A549 (cell line): ENCODE measurements around the gene MAP3K4. TPM values are rescaled to one million over a fixed set of nuclear protein-coding genes. Genes with fewer than 3 reads are reported as not detected.

ENCODE experiments used
- ATAC-seq, 2 experiments: fragments of 200-7000 bp in 1 of 2; fragments of >200 bp in 1 of 2; cut with Nextera tagmentation in 1 of 2; cut with Tn5 transposase in 1 of 2; 3 replicates each; pipeline versions ENCODE4 v1.8.0 to v1.9.1; 2018 to 2020; ENCODE audit warnings: mild to moderate bottlenecking in 1 of 2, moderate library complexity in 1 of 2
- CTCF ChIA-PET: fragments of 300-600 bp; sonication (Branson Sonifier 250); formaldehyde crosslinking; extraction: SDS; loops from one replicate; lab custom pipeline; 2021; ENCODE audit warnings: antibody characterized with exemption, inconsistent platforms; lab: Yijun Ruan, JAX
- POLR2A ChIA-PET: fragments of 350-600 bp; formaldehyde crosslinking; extraction: SDS; loops from one replicate; lab custom pipeline; 2021; ENCODE audit warnings: antibody characterized with exemption, inconsistent platforms; lab: Yijun Ruan, JAX
- DNase-seq, 2 experiments: peaks; one replicate each; pipeline versions ENCODE4 v3.0.0 to v3.0.0-alpha.2; 2011 to 2016; ENCODE audit warnings: low read depth in 1 of 2, low spot score in 1 of 2
- FAIRE-seq: peaks from 2 replicates; lab custom pipeline; 2011; peaks lifted over from hg19 to GRCh38; lab: Jason Lieb, UNC
- H3K27ac ChIP-seq, 2 experiments: fragments of >200 bp; sonication (Bioruptor Twin); formaldehyde crosslinking; 3 replicates each; pipeline ENCODE4 v1.5.1; 2016 to 2017
- H3K4me1 ChIP-seq: fragments of >200 bp; sonication (Bioruptor Twin); formaldehyde crosslinking; 3 replicates; pipeline ENCODE4 v1.6.1; 2016
- H3K4me2 ChIP-seq: fragments of >200 bp; sonication (Bioruptor Twin); formaldehyde crosslinking; 3 replicates; pipeline ENCODE4 v1.6.1; 2016
- H3K4me3 ChIP-seq: fragments of >200 bp; sonication (Bioruptor Twin); formaldehyde crosslinking; 3 replicates; pipeline ENCODE4 v1.5.1; 2016
- H3K9me3 ChIP-seq: fragments of >200 bp; sonication (Bioruptor Twin); formaldehyde crosslinking; 3 replicates; pipeline ENCODE4 v1.6.1; 2016
- BCL3 ChIP-seq: fragments of >200 bp; sonication (Bioruptor Twin); formaldehyde crosslinking; IDR thresholded peaks from 3 replicates; pipeline ENCODE4 v1.6.1; 2016
- BHLHE40 ChIP-seq: IDR thresholded peaks from 2 replicates; pipeline ENCODE4 v1.6.1; 2012; ENCODE audit warnings: low read depth, low read length, inconsistent platforms
- CTCF ChIP-seq: fragments of >200 bp; sonication (Bioruptor Twin); formaldehyde crosslinking; IDR thresholded peaks from 3 replicates; pipeline ENCODE4 v1.5.1; 2016
- E2F6 ChIP-seq: IDR thresholded peaks from 2 replicates; pipeline ENCODE4 v1.6.1; 2012; ENCODE audit warnings: low read depth, borderline replicate concordance
- EP300 ChIP-seq, 2 experiments: fragments of >200 bp; sonication (Bioruptor Twin); formaldehyde crosslinking; IDR thresholded peaks; 2 replicates in 1 of 2; 3 replicates in 1 of 2; pipeline ENCODE4 v1.6.1; 2016 to 2017
- FOSL2 ChIP-seq, 2 experiments: fragments of 450-650 bp in 1 of 2; fragments of >200 bp in 1 of 2; sonication (Bioruptor Twin) in 1 of 2; formaldehyde crosslinking; IDR thresholded peaks; 2 replicates each; pipeline versions ENCODE4 v1.5.0 to v1.6.1; 2016 to 2020; ENCODE audit warnings: mild to moderate bottlenecking in 1 of 2, moderate library complexity in 1 of 2
- FOXS1 ChIP-seq: fragments of 250-450 bp; sonication (Bioruptor Pico); IDR thresholded peaks from 2 replicates; pipeline ENCODE4 v1.5.0; 2020; ENCODE audit warnings: mild to moderate bottlenecking, moderate library complexity
- GATA3 ChIP-seq: IDR thresholded peaks from 2 replicates; pipeline ENCODE4 v1.6.1; 2012; ENCODE audit warnings: borderline replicate concordance
- HEYL ChIP-seq: fragments of 250-450 bp; sonication (Bioruptor Pico); IDR thresholded peaks from 2 replicates; pipeline ENCODE4 v1.8.0; 2021; ENCODE audit warnings: mild to moderate bottlenecking, moderate library complexity
- HMGXB4 ChIP-seq: fragments of 250-450 bp; sonication (Bioruptor Pico); IDR thresholded peaks from 2 replicates; pipeline ENCODE4 v1.5.0; 2021; ENCODE audit warnings: mild to moderate bottlenecking, moderate library complexity, borderline replicate concordance
- JUN ChIP-seq, 2 experiments: fragments of >200 bp; sonication (Bioruptor Twin); formaldehyde crosslinking; IDR thresholded peaks; 2 replicates in 1 of 2; 3 replicates in 1 of 2; pipeline ENCODE4 v1.6.1; 2016 to 2017
- JUNB ChIP-seq: fragments of >200 bp; sonication (Bioruptor Twin); formaldehyde crosslinking; IDR thresholded peaks from 2 replicates; pipeline ENCODE4 v1.6.1; 2016
- KDM1A ChIP-seq: fragments of 200-600 bp; sonication (generic); IDR thresholded peaks from 2 replicates; pipeline ENCODE4 v1.6.1; 2016; ENCODE audit warnings: low read depth, mild to moderate bottlenecking
- MAZ ChIP-seq: fragments of 150-350 bp; IDR thresholded peaks from 2 replicates; pipeline ENCODE4 v1.6.1; 2014; ENCODE audit warnings: antibody characterized with exemption, low read depth, low read length, borderline replicate concordance
- NFE2L2 ChIP-seq: fragments of 150-350 bp; conservative IDR thresholded peaks from 2 replicates; pipeline ENCODE4 v1.6.1; 2014; ENCODE audit warnings: low read length
- NR3C1 ChIP-seq: fragments of >200 bp; sonication (Bioruptor Twin); formaldehyde crosslinking; IDR thresholded peaks from 3 replicates; pipeline ENCODE4 v1.6.1; 2017
- PHF8 ChIP-seq: fragments of 200-600 bp; sonication (generic); IDR thresholded peaks from 2 replicates; pipeline ENCODE4 v1.6.1; 2016; ENCODE audit warnings: low read depth, mild to moderate bottlenecking, antibody characterized with exemption, moderate library complexity, borderline replicate concordance
- POLR2A ChIP-seq: IDR thresholded peaks from 2 replicates; pipeline ENCODE4 v1.6.1; 2012; ENCODE audit warnings: mild to moderate bottlenecking, low read length
- RAD21 ChIP-seq, 2 experiments: fragments of >200 bp in 1 of 2; sonication (Bioruptor Twin) in 1 of 2; formaldehyde crosslinking in 1 of 2; IDR thresholded peaks in 1 of 2; conservative IDR thresholded peaks in 1 of 2; 2 replicates in 1 of 2; 3 replicates in 1 of 2; pipeline ENCODE4 v1.6.1; 2012 to 2018; ENCODE audit warnings: inconsistent platforms in 1 of 2
- RARB ChIP-seq: fragments of 250-450 bp; sonication (Bioruptor Pico); IDR thresholded peaks from 2 replicates; pipeline ENCODE4 v1.8.0; 2021; ENCODE audit warnings: mild to moderate bottlenecking, moderate library complexity
- RCOR1 ChIP-seq: fragments of 150-350 bp; IDR thresholded peaks from 2 replicates; pipeline ENCODE4 v1.6.1; 2014; ENCODE audit warnings: antibody characterized with exemption, low read length, low read depth
- RNF2 ChIP-seq: fragments of 200-600 bp; sonication (generic); IDR thresholded peaks from 2 replicates; pipeline ENCODE4 v1.6.1; 2016; ENCODE audit warnings: low read depth, mild to moderate bottlenecking, antibody characterized with exemption, moderate library complexity, borderline replicate concordance
- SMC3 ChIP-seq: fragments of >200 bp; sonication (Bioruptor Twin); formaldehyde crosslinking; IDR thresholded peaks from 3 replicates; pipeline ENCODE4 v1.6.1; 2018; ENCODE audit warnings: inconsistent platforms
- ZC3H11A ChIP-seq: fragments of 450-650 bp; IDR thresholded peaks from 2 replicates; pipeline ENCODE4 v1.6.1; 2014; ENCODE audit warnings: antibody characterized with exemption, mild to moderate bottlenecking
- whole genome bisulfite sequencing: methylation state at CpG from one replicate; pipeline ENCODE4 v1.1.6; 2017; ENCODE audit errors: missing lambda C conversion rate; 5-methylcytosine and 5-hydroxymethylcytosine counted together
- polyA plus RNA-seq, 4 experiments: library from polyadenylated mRNA; depleted of rRNA in 3 of 4; stranded (reverse); fragments of >200 nt; fragmentation: RNase III in 1 of 4; extraction: RNeasy Plus Mini Kit Qiagen cat#74134 plus additional on column Dnase treatment in 1 of 4; gene quantifications; 2 replicates in 3 of 4; 3 replicates in 1 of 4; pipeline ENCODE4 v1.2.3, GENCODE V29; 2011 to 2017

MAP3K4 gene
- polyA plus RNA-seq, 2 of the 4 experiments (the other 2 are of a cell fraction): 7.3 to 13.4 TPM

- Histone ChIP-seq H3K4me1 (no peaks in the 10 kb centered on the region), H3K4me2 (no peak overlapping the region), H3K4me3 (no peak overlapping the region)
- ChIA-PET POLR2A (no interaction called here), CTCF (interaction anchor here (0.9 to 1.4 kb wide), 3 partner anchors 13 to 247 kb away, joined by 3 to 5 read pairs (median 4); no protein-coding TSS in a partner anchor)
- FAIRE-seq: no peak
- WGBS: 93% methylated on average over 7 of the region's 7 CpGs
- TF ChIP-seq E2F6 (no peak), PHF8 (no peak), MAZ (no peak), FOSL2 (IDR thresholded peaks at IDR 0.05) (no peak), FOSL2 (CRISPR knock-in tag; IDR thresholded peaks at IDR 0.05) (no peak), SMC3 (no peak), KDM1A (no peak), RAD21 (conservative IDR thresholded peaks at IDR 0.05 in 1 of 2, IDR thresholded peaks at IDR 0.05 in 1 of 2) (no peak), JUN (IDR thresholded peaks at IDR 0.05) (no peak), FOXS1 (CRISPR knock-in tag) (no peak), BHLHE40 (no peak)
- TF ChIP-seq, all 56 proteins: peak for 0
- Histone ChIP-seq H3K9me3 (peaks cover 3% of the 10 kb centered on the region; the same call in 1 of the 3 replicates), H3K27ac (no peak overlapping the region)
- DNase-seq (no peak), ATAC-seq (no peak)
Observed at GRCh38 chr6:161127071-161127740, 135.6 kb downstream of the MAP3K4 start.

GRCh38 chr6:161128230-161128629 lies 136.7 kb downstream of the MAP3K4 start:
- H3K27ac ChIP-seq: no peak overlapping the region
- H3K4me2 ChIP-seq: no peak overlapping the region
- DNase-seq (no peak), FAIRE-seq (no peak), ATAC-seq (no peak)
- H3K4me1 ChIP-seq: no peaks in the 10 kb centered on the region
- POLR2A ChIA-PET: no interaction called here
- WGBS: 76% methylated on average over 2 of the region's 2 CpGs
- CTCF ChIA-PET: interaction anchor here (0.9 to 1.4 kb wide), 3 partner anchors 12 to 246 kb away, joined by 3 to 5 read pairs (median 4); no protein-coding TSS in a partner anchor
- H3K4me3 ChIP-seq: no peak overlapping the region
- TF ChIP-seq NR3C1 (no peak), NFE2L2 (no peak), HEYL (CRISPR knock-in tag) (no peak), BHLHE40 (no peak), GATA3 (no peak), RNF2 (no peak), HMGXB4 (CRISPR knock-in tag) (no peak), JUNB (no peak), RCOR1 (no peak), POLR2A (no peak), BCL3 (no peak), CTCF (no peak), RARB (CRISPR knock-in tag) (no peak), ZC3H11A (no peak), EP300 (IDR thresholded peaks at IDR 0.05) (no peak)
- 0 out of 3 replicates have a peak, but pooled peaks cover 3% of the 10 kb centered on the region for H3K9me3 ChIP-seq
